GM12878 (cell line): ENCODE data around the gene DNAAF9. TPM values are rescaled to one million over a fixed set of nuclear protein-coding genes. Genes with fewer than 3 reads are reported as not detected.

Source experiments
- ATAC-seq: fragments of 200-7000 bp; cut with Tn5 transposase; 3 replicates; pipeline ENCODE4 v1.9.1; 2020; ENCODE audit warnings: mild to moderate bottlenecking, moderate library complexity
- BruUV-seq: library from RNA; stranded (reverse); fragments of 400-500 nt; replicated peaks from 2 replicates; lab custom pipeline; 2021; lab: Mats Ljungman, UMichigan
- CTCF ChIA-PET: fragments of 300-600 bp; sonication (Branson Sonifier 250); formaldehyde crosslinking; extraction: SDS; loops from one replicate; lab custom pipeline; 2021; ENCODE audit warnings: inconsistent platforms; lab: Yijun Ruan, JAX
- POLR2A ChIA-PET: fragments of 350-600 bp; formaldehyde crosslinking; extraction: SDS; loops from one replicate; lab custom pipeline; 2021; ENCODE audit warnings: inconsistent platforms; lab: Charles Lee
- RAD21 ChIA-PET: fragments of 300-600 bp; sonication (Branson Sonifier 250); formaldehyde crosslinking; loops from one replicate; lab custom pipeline; 2023; ENCODE audit warnings: antibody characterized with exemption; ENCODE audit not compliant: unreplicated experiment; lab: Charles Lee
- SMC1A ChIA-PET: fragments of 300-600 bp; sonication (Branson Sonifier 250); formaldehyde crosslinking; loops from one replicate; lab custom pipeline; 2023; ENCODE audit not compliant: unreplicated experiment, uncharacterized antibody; lab: Charles Lee
- DNase-seq: peaks from one replicate; pipeline ENCODE4 v3.0.0-alpha.2; 2011; ENCODE audit warnings: low read depth, low spot score
- FAIRE-seq: peaks from 3 replicates; lab custom pipeline; 2011; peaks lifted over from hg19 to GRCh38; lab: Jason Lieb, UNC
- H2AFZ ChIP-seq: 2 replicates; pipeline ENCODE4 v1.6.0; 2011; ENCODE audit warnings: low read depth, low read length, control low read depth; ENCODE audit not compliant: control insufficient read depth
- H3K27ac ChIP-seq: 2 replicates; pipeline ENCODE4 v1.5.1; 2011; ENCODE audit warnings: control low read depth; ENCODE audit not compliant: control insufficient read depth, insufficient read depth
- H3K27me3 ChIP-seq, 2 experiments: replicated peaks in 1 of 2; 2 replicates each; pipeline versions ENCODE4 v1.6.0 to v1.6.1; 2011; ENCODE audit warnings: low read length in 1 of 2; ENCODE audit not compliant: control insufficient read depth in 2 of 2, insufficient read depth in 2 of 2
- H3K36me3 ChIP-seq, 2 experiments: 2 replicates each; pipeline ENCODE4 v1.5.1; 2011; ENCODE audit warnings: low read length in 1 of 2; ENCODE audit not compliant: control insufficient read depth in 2 of 2, insufficient read depth in 2 of 2
- H3K4me1 ChIP-seq: 2 replicates; pipeline ENCODE4 v1.6.1; 2011; ENCODE audit warnings: mild to moderate bottlenecking, low read length, moderate library complexity, mixed read lengths; ENCODE audit not compliant: control insufficient read depth, insufficient read depth
- H3K4me2 ChIP-seq: 2 replicates; pipeline ENCODE4 v1.6.0; 2011; ENCODE audit warnings: control low read depth; ENCODE audit not compliant: control insufficient read depth, insufficient read depth
- H3K4me3 ChIP-seq: fragments of 200-600 bp; sonication (generic); 2 replicates; pipeline ENCODE4 v1.5.1; 2016
- H3K79me2 ChIP-seq: 2 replicates; pipeline ENCODE4 v1.6.0; 2011; ENCODE audit warnings: low read length; ENCODE audit not compliant: control insufficient read depth, insufficient read depth
- H3K9ac ChIP-seq: 2 replicates; pipeline ENCODE4 v1.8.0; 2011; ENCODE audit warnings: low read length, control low read depth, mixed read lengths; ENCODE audit not compliant: control insufficient read depth, insufficient read depth
- H3K9me3 ChIP-seq: replicated peaks from 3 replicates; pipeline ENCODE4 v1.5.1; 2011; ENCODE audit warnings: mild to moderate bottlenecking, low read length; ENCODE audit not compliant: control insufficient read depth, insufficient read depth
- H4K20me1 ChIP-seq: 2 replicates; pipeline ENCODE4 v1.6.0; 2011; ENCODE audit not compliant: control insufficient read depth, insufficient read depth
- EZH2 ChIP-seq: IDR thresholded peaks from 2 replicates; pipeline ENCODE4 v1.6.1; 2012; ENCODE audit warnings: low read depth, mild to moderate bottlenecking, control low read depth, inconsistent platforms, low read length, borderline replicate concordance; ENCODE audit not compliant: control insufficient read depth
- MTA2 ChIP-seq: fragments of 450-650 bp; IDR thresholded peaks from 2 replicates; pipeline ENCODE4 v1.6.1; 2016; ENCODE audit warnings: low read depth, mild to moderate bottlenecking, moderate library complexity
- PAX5 ChIP-seq: IDR thresholded peaks from 2 replicates; pipeline ENCODE4 v1.6.1; 2011; ENCODE audit warnings: low read depth, low read length, borderline replicate concordance
- SREBF1 ChIP-seq: IDR thresholded peaks from 2 replicates; pipeline ENCODE4 v1.6.1; 2012; ENCODE audit warnings: mild to moderate bottlenecking, low read length
- TBL1XR1 ChIP-seq: IDR thresholded peaks from 2 replicates; pipeline ENCODE4 v1.6.1; 2012; ENCODE audit warnings: low read depth, low read length, improper control_type of control experiment
- WGBS: methylation state at CpG from one replicate; pipeline ENCODE4 v1.1.6; 2016; ENCODE audit warnings: low lambda C conversion rate; ENCODE audit not compliant: insufficient replicate concordance, insufficient coverage; ENCODE audit errors: missing lambda C conversion rate; 5-methylcytosine and 5-hydroxymethylcytosine counted together
- in situ Hi-C: fragments of 300-500 bp; cut with MboI; formaldehyde crosslinking; loops from 9 replicates; pipeline ENCODE4 v1.14.3; 2018; ENCODE audit warnings: mixed read lengths
- intact Hi-C: fragments of 100-400 bp; cut with micrococcal nuclease; formaldehyde crosslinking; loops from one replicate; pipeline ENCODE4 v1.14.2; 2022; ENCODE audit not compliant: unreplicated experiment
- polyA plus RNA-seq, 11 experiments: library from polyadenylated mRNA; depleted of rRNA in 4 of 11; unstranded in 6 of 11; stranded (reverse) in 5 of 11; fragments of >200 nt; fragmentation: Nextera tagmentation in 4 of 11; fragmentation: Illumina TruSeq in 1 of 11; extraction: Ambion mirVana in 4 of 11; extraction: Trizol in 1 of 11; gene quantifications; 1 replicate in 1 of 11; 2 replicates in 10 of 11; pipeline versions ENCODE4 v1.2.1 to v1.2.3, GENCODE V29; 2011 to 2016; ENCODE audit warnings: inconsistent platforms in 2 of 11, missing spikeins in 2 of 11, low read depth in 1 of 11
- total RNA-seq, 4 experiments: library from RNA; depleted of rRNA in 3 of 4; stranded (reverse); fragments of >200 nt in 3 of 4; fragmentation: Illumina TruSeq in 1 of 4; extraction: Trizol in 1 of 4; gene quantifications; 2 replicates each; pipeline versions ENCODE4 v1.2.1 to v1.2.3, GENCODE V29; 2013 to 2021

DNAAF9 gene
- total and polyA plus RNA-seq, 10 of the 15 experiments (the other 5 are each of a cell fraction or from before 2014, with no cell fraction given), result 0.08 to 2.1 (median 1.3) TPM

DNA sequence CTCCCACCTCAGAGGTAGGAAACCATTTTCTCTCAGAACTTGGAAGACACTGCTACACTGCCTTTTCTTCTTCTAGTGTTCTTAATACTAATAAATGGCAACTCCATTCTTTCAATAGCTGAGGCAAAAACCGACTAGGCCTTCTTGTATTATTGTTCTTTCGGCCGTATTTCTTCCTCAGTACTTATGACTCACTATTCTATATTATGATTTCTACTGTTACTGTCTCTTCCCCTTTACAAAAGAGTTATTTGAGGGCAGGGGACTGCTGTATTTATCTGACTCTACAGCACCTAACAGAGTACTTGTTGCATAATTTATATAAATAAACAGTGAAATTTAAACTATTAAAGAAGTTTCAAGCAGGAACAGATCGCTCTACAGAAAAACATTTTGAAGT, 3.1 kb downstream of the DNAAF9 start:
- no peaks in the 10 kb centered on the region for H3K4me1 ChIP-seq
- no TSS peak for BruUV-seq
- H3K36me3 ChIP-seq, result no peaks in the 10 kb centered on the region
- ChIA-PET RAD21 (no interaction called here), POLR2A (no interaction called here), SMC1A (interaction anchor here (0.7 kb wide), 1 partner anchor 16 kb away, joined by 3 read pairs; no protein-coding TSS in a partner anchor), CTCF (no interaction called here)
- H3K27ac ChIP-seq, result no peak overlapping the region
- 36% methylated on average over 4 of the region's 4 CpGs for WGBS
- H3K9ac ChIP-seq, result no peak overlapping the region
- ATAC-seq (no peak), FAIRE-seq (no peak), DNase-seq (no peak)
- no peaks in the 10 kb centered on the region for H3K9me3 ChIP-seq
- H2AFZ ChIP-seq, result no peak overlapping the region
- TF ChIP-seq EZH2 (no peak), PAX5 (no peak), SREBF1 (no peak)
- no peaks in the 10 kb centered on the region; a peak in 1 of 4 replicates for H3K27me3 ChIP-seq
- H4K20me1 ChIP-seq, result no peaks in the 10 kb centered on the region
- intact Hi-C loops (no loop called here), in situ Hi-C loops (no loop called here)
- H3K4me2 ChIP-seq, result no peak overlapping the region
- H3K79me2 ChIP-seq, result no peaks in the 10 kb centered on the region
- H3K4me3 ChIP-seq, result no peak overlapping the region

DNA sequence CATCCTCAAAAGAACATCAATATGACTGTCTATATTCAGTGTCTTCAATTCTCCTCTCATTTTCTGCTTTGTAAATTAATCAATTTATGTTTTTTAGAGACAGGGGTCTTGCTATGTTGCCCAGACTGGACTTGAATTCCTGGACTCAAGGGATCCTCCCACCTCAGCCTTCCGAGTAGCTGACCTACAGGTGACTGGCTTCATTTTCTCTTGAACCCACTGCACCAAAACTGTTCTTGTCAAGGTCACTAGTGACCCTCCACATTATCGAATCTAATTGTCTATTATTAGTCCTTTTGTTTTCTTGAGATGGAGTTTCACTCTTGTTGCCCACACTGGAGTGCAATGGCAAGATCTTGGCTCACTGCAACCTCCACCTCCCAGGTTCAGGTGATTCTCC, 3.7 kb downstream of the DNAAF9 start:
- 29% methylated on average over 2 of the region's 2 CpGs for WGBS
- no peaks in the 10 kb centered on the region for H4K20me1 ChIP-seq
- FAIRE-seq (no peak), ATAC-seq (no peak), DNase-seq (no peak)
- H3K36me3 ChIP-seq, result no peaks in the 10 kb centered on the region
- CTCF ChIA-PET, result no interaction called here
- BruUV-seq, result no TSS peak
- POLR2A ChIA-PET, result no interaction called here
- SMC1A ChIA-PET, result no interaction called here
- no peaks in the 10 kb centered on the region; a peak in 1 of 4 replicates for H3K27me3 ChIP-seq
- no peaks in the 10 kb centered on the region for H3K4me1 ChIP-seq
- H3K4me2 ChIP-seq, result no peak overlapping the region
- no peaks in the 10 kb centered on the region for H3K79me2 ChIP-seq
- no peaks in the 10 kb centered on the region for H3K9me3 ChIP-seq
- H3K9ac ChIP-seq, result no peak overlapping the region
- no peak for TF ChIP-seq PAX5
- no peak for TF ChIP-seq MTA2
- TF ChIP-seq TBL1XR1, result no peak
- TF ChIP-seq, all 136 proteins: peak for 0
- Histone ChIP-seq H2AFZ (no peak overlapping the region), H3K27ac (no peak overlapping the region), H3K4me3 (no peak overlapping the region)
- RAD21 ChIA-PET, result no interaction called here
- intact Hi-C loops (no loop called here), in situ Hi-C loops (no loop called here)
